ENCODE results near the gene BCL11A. TPM values are rescaled to one million over a fixed set of nuclear protein-coding genes. Genes with fewer than 3 reads are reported as not detected.

Gene BCL11A
- total and polyA plus RNA-seq, 4 donors: 0.97 to 4.4 (median 2.0) TPM; not detected in 1

DNA sequence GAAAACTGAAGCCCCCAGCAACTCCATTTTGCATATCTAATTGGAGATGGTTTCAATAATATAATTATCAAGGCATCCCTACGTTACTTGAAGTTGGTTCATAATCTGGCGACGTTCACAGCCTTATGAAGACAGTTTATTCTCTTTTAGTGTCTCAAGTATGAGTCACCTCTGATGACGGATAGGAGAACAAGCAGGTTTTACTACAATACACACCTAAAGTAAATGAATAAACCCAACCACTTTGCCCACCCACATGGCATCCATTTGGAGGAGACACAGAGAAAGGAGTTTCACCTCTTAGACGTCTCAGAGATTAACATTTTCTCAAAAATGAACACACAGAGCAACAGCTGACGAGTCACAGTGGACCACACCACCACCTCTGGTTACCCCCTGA is 40.8 kb downstream of the BCL11A start:
- H3K4me1 ChIP-seq (ENCODE audit: control insufficient read depth in 1 of 2, insufficient read depth in 2 of 2, low read length in 2 of 2): no peaks in the 10 kb centered on the region
- no peaks in the 10 kb centered on the region for H3K36me3 ChIP-seq (ENCODE audit: control insufficient read depth in 1 of 2, insufficient read depth in 2 of 2, low read length in 1 of 2)
- intact Hi-C loops (cut with DNase I): no loop called here
- no peaks in the 10 kb centered on the region for H3K27me3 ChIP-seq (ENCODE audit: control insufficient read depth in 1 of 2, insufficient read depth in 2 of 2, low read length in 1 of 2)
- H3K9me3 ChIP-seq (ENCODE audit: control insufficient read depth, low read length): no peaks in the 10 kb centered on the region
- WGBS, 2 donors: 90 to 93% methylated on average over 6 of the region's 6 CpGs
- ATAC-seq (ENCODE audit: low FRiP score) (no peak), DNase-seq (no peak)
- H3K4me3 ChIP-seq (ENCODE audit: low read length in 2 of 2): no peak overlapping the region
- no peak overlapping the region for H3K27ac ChIP-seq (ENCODE audit: low read depth in 1 of 2, low read length in 2 of 2)

DNA sequence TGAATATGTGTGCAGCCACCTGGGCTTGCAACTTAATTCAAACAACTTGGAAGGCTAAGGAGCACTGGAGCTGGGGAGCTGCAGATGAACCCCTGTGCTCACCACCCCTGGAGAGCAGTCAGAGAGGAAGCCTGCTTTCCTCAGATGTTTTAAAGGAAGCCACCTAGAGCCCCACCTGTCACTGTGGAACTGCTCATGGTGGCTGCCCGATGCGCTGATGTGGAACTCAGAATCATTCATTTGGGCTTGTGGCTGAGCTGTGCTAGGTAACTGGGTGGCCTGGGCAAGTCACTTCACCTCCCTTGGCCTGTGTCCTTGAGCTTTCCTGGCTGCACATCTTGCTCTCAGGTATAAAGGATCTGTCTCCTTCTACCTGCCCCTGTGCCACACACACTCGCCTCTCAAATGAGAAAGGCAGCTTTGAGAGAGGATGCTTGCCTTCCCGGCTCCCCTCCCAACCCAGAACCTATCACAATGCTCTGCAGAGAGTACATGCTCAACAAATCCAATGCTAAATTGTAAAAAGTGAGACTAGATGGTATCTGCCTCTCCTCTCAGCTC is 41.3 kb downstream of the BCL11A start:
- no peak for ATAC-seq (ENCODE audit: low FRiP score)
- no peak overlapping the region for H3K4me3 ChIP-seq (ENCODE audit: low read length in 2 of 2)
- no peaks in the 10 kb centered on the region for H3K36me3 ChIP-seq (ENCODE audit: control insufficient read depth in 1 of 2, insufficient read depth in 2 of 2, low read length in 1 of 2)
- intact Hi-C loops (cut with DNase I): no loop called here
- no peaks in the 10 kb centered on the region for H3K4me1 ChIP-seq (ENCODE audit: control insufficient read depth in 1 of 2, insufficient read depth in 2 of 2, low read length in 2 of 2)
- no peak for DNase-seq
- 92 to 95% methylated on average over 4 of the region's 4 CpGs for WGBS, 2 donors
- no peaks in the 10 kb centered on the region for H3K9me3 ChIP-seq (ENCODE audit: control insufficient read depth, low read length)
- no peaks in the 10 kb centered on the region for H3K27me3 ChIP-seq (ENCODE audit: control insufficient read depth in 1 of 2, insufficient read depth in 2 of 2, low read length in 1 of 2)
- no peak overlapping the region for H3K27ac ChIP-seq (ENCODE audit: low read depth in 1 of 2, low read length in 2 of 2)

DNA sequence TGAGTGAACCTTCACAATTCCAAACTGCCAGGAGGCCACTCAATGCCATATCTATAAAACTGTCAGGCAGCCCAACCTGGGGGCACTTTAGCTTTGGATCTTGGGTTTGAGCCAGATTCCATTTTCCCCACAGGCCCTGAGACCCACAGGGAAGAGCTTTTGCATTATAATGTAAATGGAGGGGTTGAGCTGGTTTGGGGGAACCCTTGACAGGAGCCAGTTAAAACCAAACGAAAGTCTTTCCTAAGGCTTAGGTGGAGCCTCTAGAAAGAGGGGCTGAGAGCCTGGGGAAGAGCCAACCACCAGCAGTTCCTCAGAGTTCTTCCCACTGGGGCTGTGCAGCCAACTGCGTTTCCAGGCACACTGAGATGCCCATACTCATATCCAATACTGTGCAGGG is 42.7 kb downstream of the BCL11A start:
- WGBS, 2 donors: 85 to 89% methylated on average over 2 of the region's 2 CpGs
- no peak for DNase-seq
- no peak overlapping the region for H3K4me3 ChIP-seq (ENCODE audit: low read length in 2 of 2)

GRCh38 chr2:60509066-60509465 is 44.4 kb downstream of the BCL11A start:
- intact Hi-C loops (cut with DNase I): no loop called here
- Histone ChIP-seq H3K27ac (ENCODE audit: low read depth in 1 of 2, low read length in 2 of 2) (no peak overlapping the region), H3K27me3 (ENCODE audit: control insufficient read depth in 1 of 2, insufficient read depth in 2 of 2, low read length in 1 of 2) (no peaks in the 10 kb centered on the region), H3K4me3 (ENCODE audit: low read length in 2 of 2) (no peak overlapping the region), H3K4me1 (ENCODE audit: control insufficient read depth in 1 of 2, insufficient read depth in 2 of 2, low read length in 2 of 2) (no peaks in the 10 kb centered on the region), H3K36me3 (ENCODE audit: control insufficient read depth in 1 of 2, insufficient read depth in 2 of 2, low read length in 1 of 2) (no peaks in the 10 kb centered on the region), H3K9me3 (ENCODE audit: control insufficient read depth, low read length) (no peaks in the 10 kb centered on the region)
- DNase-seq: no peak
- no peak for ATAC-seq (ENCODE audit: low FRiP score)
- WGBS, 2 donors: 31 to 43% methylated on average over 8 of the region's 8 CpGs

More for the DNA sequence above, 42.7 kb downstream of the BCL11A start:
- ATAC-seq (ENCODE audit: low FRiP score): no peak
- intact Hi-C loops (cut with DNase I): no loop called here
- Histone ChIP-seq H3K27ac (ENCODE audit: low read depth in 1 of 2, low read length in 2 of 2) (no peak overlapping the region), H3K4me1 (ENCODE audit: control insufficient read depth in 1 of 2, insufficient read depth in 2 of 2, low read length in 2 of 2) (no peaks in the 10 kb centered on the region), H3K9me3 (ENCODE audit: control insufficient read depth, low read length) (no peaks in the 10 kb centered on the region), H3K27me3 (ENCODE audit: control insufficient read depth in 1 of 2, insufficient read depth in 2 of 2, low read length in 1 of 2) (no peaks in the 10 kb centered on the region), H3K36me3 (ENCODE audit: control insufficient read depth in 1 of 2, insufficient read depth in 2 of 2, low read length in 1 of 2) (no peaks in the 10 kb centered on the region)

DNA sequence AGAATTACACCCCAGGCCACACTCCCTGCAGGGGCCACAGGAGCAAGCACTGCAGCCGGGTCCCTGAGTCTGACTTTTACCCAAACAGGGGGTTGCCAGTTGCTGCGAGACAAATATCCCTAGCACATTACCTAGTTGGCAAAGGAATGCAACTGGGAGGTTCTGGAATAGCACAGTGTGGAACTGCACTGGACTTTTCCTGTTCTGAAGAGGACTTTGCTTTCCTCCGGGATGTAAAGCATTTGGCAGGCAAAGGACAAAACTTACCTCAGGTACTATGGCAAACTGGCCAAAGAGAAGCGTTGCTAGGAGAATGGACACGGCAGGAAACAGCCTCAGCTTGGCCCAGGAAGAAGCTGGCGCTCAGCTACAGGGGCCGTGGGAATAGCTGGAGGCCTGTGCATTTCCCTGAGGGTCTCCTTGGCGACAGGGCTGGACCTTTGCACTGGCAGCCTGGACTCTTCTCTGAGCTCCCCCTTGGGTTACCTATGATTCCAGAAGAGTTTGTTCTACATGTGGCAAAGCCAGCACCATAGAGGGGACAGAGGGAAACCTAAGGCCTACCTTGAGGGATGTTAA is 45.0 kb downstream of the BCL11A start:
- Histone ChIP-seq H3K27me3 (ENCODE audit: control insufficient read depth in 1 of 2, insufficient read depth in 2 of 2, low read length in 1 of 2) (no peaks in the 10 kb centered on the region), H3K4me1 (ENCODE audit: control insufficient read depth in 1 of 2, insufficient read depth in 2 of 2, low read length in 2 of 2) (no peaks in the 10 kb centered on the region), H3K4me3 (ENCODE audit: low read length in 2 of 2) (no peak overlapping the region), H3K27ac (ENCODE audit: low read depth in 1 of 2, low read length in 2 of 2) (no peak overlapping the region), H3K9me3 (ENCODE audit: control insufficient read depth, low read length) (no peaks in the 10 kb centered on the region), H3K36me3 (ENCODE audit: control insufficient read depth in 1 of 2, insufficient read depth in 2 of 2, low read length in 1 of 2) (no peaks in the 10 kb centered on the region)
- DNase-seq (no peak), ATAC-seq (ENCODE audit: low FRiP score) (no peak)
- WGBS, 2 donors: 62 to 65% methylated on average over 8 of the region's 8 CpGs
- intact Hi-C loops (cut with DNase I): no loop called here

DNA sequence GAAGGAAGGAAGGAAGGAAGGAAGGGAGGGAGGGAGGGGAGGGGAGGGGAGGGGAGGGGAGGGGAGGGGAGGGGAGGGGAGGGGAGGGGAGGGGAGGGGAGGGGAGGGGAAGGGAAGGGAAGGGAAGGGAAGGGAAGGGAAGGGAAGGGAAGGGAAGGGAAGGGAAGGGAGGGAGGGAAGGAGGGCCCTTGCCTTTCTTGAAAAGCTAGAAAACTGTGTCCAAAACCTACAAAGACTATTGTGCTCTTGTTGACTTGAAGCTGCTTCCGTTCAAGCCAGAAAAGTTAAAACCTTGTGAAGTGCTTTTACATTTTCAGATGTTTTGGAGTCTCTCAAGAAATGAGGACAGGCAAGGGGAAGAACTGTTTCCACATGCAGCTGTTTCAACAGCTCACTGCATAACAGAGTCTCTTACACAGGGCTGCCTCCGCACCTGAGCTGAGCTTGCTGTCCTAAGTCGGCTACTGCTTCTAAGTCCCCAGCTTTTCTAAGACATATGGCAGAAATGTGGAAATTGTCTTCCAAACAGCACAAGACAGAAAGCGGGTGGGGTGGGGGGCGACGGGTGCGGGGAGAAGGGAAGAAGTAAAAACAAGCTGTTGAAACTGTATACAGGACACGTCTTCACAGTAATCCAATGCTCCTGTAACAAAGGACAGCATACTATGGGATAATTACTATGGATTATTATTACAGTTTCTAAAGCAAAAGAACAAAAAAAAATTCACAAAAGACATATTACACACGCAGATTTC is 46.1 kb downstream of the BCL11A start:
- Histone ChIP-seq H3K4me1 (ENCODE audit: control insufficient read depth in 1 of 2, insufficient read depth in 2 of 2, low read length in 2 of 2) (no peaks in the 10 kb centered on the region), H3K4me3 (ENCODE audit: low read length in 2 of 2) (no peak overlapping the region), H3K36me3 (ENCODE audit: control insufficient read depth in 1 of 2, insufficient read depth in 2 of 2, low read length in 1 of 2) (no peaks in the 10 kb centered on the region), H3K27me3 (ENCODE audit: control insufficient read depth in 1 of 2, insufficient read depth in 2 of 2, low read length in 1 of 2) (no peaks in the 10 kb centered on the region), H3K27ac (ENCODE audit: low read depth in 1 of 2, low read length in 2 of 2) (no peak overlapping the region), H3K9me3 (ENCODE audit: control insufficient read depth, low read length) (no peaks in the 10 kb centered on the region)
- ATAC-seq (ENCODE audit: low FRiP score) (no peak), DNase-seq (no peak)
- WGBS, 2 donors: 87 to 88% methylated on average over 9 of the region's 9 CpGs
- intact Hi-C loops (cut with DNase I): no loop called here

- Histone ChIP-seq H3K36me3 (ENCODE audit: control insufficient read depth in 1 of 2, insufficient read depth in 2 of 2, low read length in 1 of 2) (no peaks in the 10 kb centered on the region), H3K27ac (ENCODE audit: low read depth in 1 of 2, low read length in 2 of 2) (no peak overlapping the region), H3K27me3 (ENCODE audit: control insufficient read depth in 1 of 2, insufficient read depth in 2 of 2, low read length in 1 of 2) (no peaks in the 10 kb centered on the region), H3K4me3 (ENCODE audit: low read length in 2 of 2) (no peak overlapping the region), H3K9me3 (ENCODE audit: control insufficient read depth, low read length) (no peaks in the 10 kb centered on the region), H3K4me1 (ENCODE audit: control insufficient read depth in 1 of 2, insufficient read depth in 2 of 2, low read length in 2 of 2) (no peaks in the 10 kb centered on the region)
- intact Hi-C loops (cut with DNase I): no loop called here
- WGBS, 2 donors: 92 to 97% methylated on average over 4 of the region's 4 CpGs
- ATAC-seq (ENCODE audit: low FRiP score) (no peak), DNase-seq (no peak)
Observed at GRCh38 chr2:60505880-60506260, 47.6 kb downstream of the BCL11A start.

GRCh38 chr2:60505240-60505879 is 48.1 kb downstream of the BCL11A start:
- no peaks in the 10 kb centered on the region for H3K9me3 ChIP-seq (ENCODE audit: control insufficient read depth, low read length)
- no peak overlapping the region for H3K27ac ChIP-seq (ENCODE audit: low read depth in 1 of 2, low read length in 2 of 2)
- 91 to 95% methylated on average over 10 of the region's 10 CpGs for WGBS, 2 donors
- no peak for DNase-seq
- H3K4me1 ChIP-seq (ENCODE audit: control insufficient read depth in 1 of 2, insufficient read depth in 2 of 2, low read length in 2 of 2): no peaks in the 10 kb centered on the region
- intact Hi-C loops (cut with DNase I): no loop called here
- H3K4me3 ChIP-seq (ENCODE audit: low read length in 2 of 2): no peak overlapping the region
- no peaks in the 10 kb centered on the region for H3K36me3 ChIP-seq (ENCODE audit: control insufficient read depth in 1 of 2, insufficient read depth in 2 of 2, low read length in 1 of 2)
- no peak for ATAC-seq (ENCODE audit: low FRiP score)
- no peaks in the 10 kb centered on the region for H3K27me3 ChIP-seq (ENCODE audit: control insufficient read depth in 1 of 2, insufficient read depth in 2 of 2, low read length in 1 of 2)
